A549 (cell line): Measurements from ENCODE around the gene PXT1. TPM values are rescaled to one million over a fixed set of nuclear protein-coding genes. Genes with fewer than 3 reads are reported as not detected.

Source experiments
- ATAC-seq, 2 experiments: fragments of 200-7000 bp in 1 of 2; fragments of >200 bp in 1 of 2; cut with Nextera tagmentation in 1 of 2; cut with Tn5 transposase in 1 of 2; 3 replicates each; pipeline versions ENCODE4 v1.8.0 to v1.9.1; 2018 to 2020; ENCODE audit warnings: mild to moderate bottlenecking in 1 of 2, moderate library complexity in 1 of 2
- CTCF ChIA-PET: fragments of 300-600 bp; sonication (Branson Sonifier 250); formaldehyde crosslinking; extraction: SDS; loops from one replicate; lab custom pipeline; 2021; ENCODE audit warnings: antibody characterized with exemption, inconsistent platforms; lab: Yijun Ruan, JAX
- POLR2A ChIA-PET: fragments of 350-600 bp; formaldehyde crosslinking; extraction: SDS; loops from one replicate; lab custom pipeline; 2021; ENCODE audit warnings: antibody characterized with exemption, inconsistent platforms; lab: Yijun Ruan, JAX
- DNase-seq, 2 experiments: peaks; one replicate each; pipeline versions ENCODE4 v3.0.0 to v3.0.0-alpha.2; 2011 to 2016; ENCODE audit warnings: low read depth in 1 of 2, low spot score in 1 of 2
- FAIRE-seq: peaks from 2 replicates; lab custom pipeline; 2011; peaks lifted over from hg19 to GRCh38; lab: Jason Lieb, UNC
- H3K27ac ChIP-seq, 2 experiments: fragments of >200 bp; sonication (Bioruptor Twin); formaldehyde crosslinking; 3 replicates each; pipeline ENCODE4 v1.5.1; 2016 to 2017
- H3K4me1 ChIP-seq: fragments of >200 bp; sonication (Bioruptor Twin); formaldehyde crosslinking; 3 replicates; pipeline ENCODE4 v1.6.1; 2016
- H3K4me2 ChIP-seq: fragments of >200 bp; sonication (Bioruptor Twin); formaldehyde crosslinking; 3 replicates; pipeline ENCODE4 v1.6.1; 2016
- H3K4me3 ChIP-seq: fragments of >200 bp; sonication (Bioruptor Twin); formaldehyde crosslinking; 3 replicates; pipeline ENCODE4 v1.5.1; 2016
- H3K9me3 ChIP-seq: fragments of >200 bp; sonication (Bioruptor Twin); formaldehyde crosslinking; 3 replicates; pipeline ENCODE4 v1.6.1; 2016
- BCL3 ChIP-seq: fragments of >200 bp; sonication (Bioruptor Twin); formaldehyde crosslinking; IDR thresholded peaks from 3 replicates; pipeline ENCODE4 v1.6.1; 2016
- CBX8 ChIP-seq: fragments of 200-600 bp; sonication (generic); IDR thresholded peaks from 2 replicates; pipeline ENCODE4 v1.6.1; 2016
- CHD4 ChIP-seq: fragments of 200-600 bp; sonication (generic); IDR thresholded peaks from 2 replicates; pipeline ENCODE4 v1.6.1; 2016; ENCODE audit warnings: antibody characterized with exemption, mild to moderate bottlenecking, borderline replicate concordance
- EHF ChIP-seq: fragments of 250-450 bp; sonication (Bioruptor Pico); IDR thresholded peaks from 2 replicates; pipeline ENCODE4 v1.5.0; 2020; ENCODE audit warnings: mild to moderate bottlenecking
- FOSB ChIP-seq: fragments of 250-450 bp; sonication (Bioruptor Pico); IDR thresholded peaks from 2 replicates; pipeline ENCODE4 v1.5.0; 2020; ENCODE audit warnings: mild to moderate bottlenecking, moderate library complexity
- FOSL2 ChIP-seq, 2 experiments: fragments of 450-650 bp in 1 of 2; fragments of >200 bp in 1 of 2; sonication (Bioruptor Twin) in 1 of 2; formaldehyde crosslinking; IDR thresholded peaks; 2 replicates each; pipeline versions ENCODE4 v1.5.0 to v1.6.1; 2016 to 2020; ENCODE audit warnings: mild to moderate bottlenecking in 1 of 2, moderate library complexity in 1 of 2
- GATA3 ChIP-seq: IDR thresholded peaks from 2 replicates; pipeline ENCODE4 v1.6.1; 2012; ENCODE audit warnings: borderline replicate concordance
- HEYL ChIP-seq: fragments of 250-450 bp; sonication (Bioruptor Pico); IDR thresholded peaks from 2 replicates; pipeline ENCODE4 v1.8.0; 2021; ENCODE audit warnings: mild to moderate bottlenecking, moderate library complexity
- HOXB5 ChIP-seq: fragments of 250-450 bp; sonication (Bioruptor Pico); IDR thresholded peaks from 2 replicates; pipeline ENCODE4 v1.5.0; 2020; ENCODE audit warnings: mild to moderate bottlenecking, moderate library complexity
- JUNB ChIP-seq: fragments of >200 bp; sonication (Bioruptor Twin); formaldehyde crosslinking; IDR thresholded peaks from 2 replicates; pipeline ENCODE4 v1.6.1; 2016
- KDM1A ChIP-seq: fragments of 200-600 bp; sonication (generic); IDR thresholded peaks from 2 replicates; pipeline ENCODE4 v1.6.1; 2016; ENCODE audit warnings: low read depth, mild to moderate bottlenecking
- KDM5A ChIP-seq: fragments of 200-600 bp; sonication (generic); IDR thresholded peaks from 2 replicates; pipeline ENCODE4 v1.6.1; 2016; ENCODE audit warnings: antibody characterized with exemption, mild to moderate bottlenecking
- MAZ ChIP-seq: fragments of 150-350 bp; IDR thresholded peaks from 2 replicates; pipeline ENCODE4 v1.6.1; 2014; ENCODE audit warnings: antibody characterized with exemption, low read depth, low read length, borderline replicate concordance
- NR3C1 ChIP-seq: fragments of >200 bp; sonication (Bioruptor Twin); formaldehyde crosslinking; IDR thresholded peaks from 3 replicates; pipeline ENCODE4 v1.6.1; 2017
- PHF8 ChIP-seq: fragments of 200-600 bp; sonication (generic); IDR thresholded peaks from 2 replicates; pipeline ENCODE4 v1.6.1; 2016; ENCODE audit warnings: low read depth, mild to moderate bottlenecking, antibody characterized with exemption, moderate library complexity, borderline replicate concordance
- RAD21 ChIP-seq, 2 experiments: fragments of >200 bp in 1 of 2; sonication (Bioruptor Twin) in 1 of 2; formaldehyde crosslinking in 1 of 2; IDR thresholded peaks in 1 of 2; conservative IDR thresholded peaks in 1 of 2; 2 replicates in 1 of 2; 3 replicates in 1 of 2; pipeline ENCODE4 v1.6.1; 2012 to 2018; ENCODE audit warnings: inconsistent platforms in 1 of 2
- RCOR1 ChIP-seq: fragments of 150-350 bp; IDR thresholded peaks from 2 replicates; pipeline ENCODE4 v1.6.1; 2014; ENCODE audit warnings: antibody characterized with exemption, low read length, low read depth
- RNF2 ChIP-seq: fragments of 200-600 bp; sonication (generic); IDR thresholded peaks from 2 replicates; pipeline ENCODE4 v1.6.1; 2016; ENCODE audit warnings: low read depth, mild to moderate bottlenecking, antibody characterized with exemption, moderate library complexity, borderline replicate concordance
- ZFP36 ChIP-seq: fragments of 450-650 bp; IDR thresholded peaks from 2 replicates; pipeline ENCODE4 v1.6.1; 2014; ENCODE audit warnings: borderline replicate concordance; ENCODE audit not compliant: partially characterized antibody
- ZSCAN20 ChIP-seq: fragments of 250-450 bp; sonication (Bioruptor Pico); IDR thresholded peaks from 2 replicates; pipeline ENCODE4 v1.8.0; 2022; ENCODE audit warnings: mild to moderate bottlenecking, moderate library complexity
- WGBS: methylation state at CpG from one replicate; pipeline ENCODE4 v1.1.6; 2017; ENCODE audit errors: missing lambda C conversion rate; 5-methylcytosine and 5-hydroxymethylcytosine counted together
- polyA plus RNA-seq, 4 experiments: library from polyadenylated mRNA; depleted of rRNA in 3 of 4; stranded (reverse); fragments of >200 nt; fragmentation: RNase III in 1 of 4; extraction: RNeasy Plus Mini Kit Qiagen cat#74134 plus additional on column Dnase treatment in 1 of 4; gene quantifications; 2 replicates in 3 of 4; 3 replicates in 1 of 4; pipeline ENCODE4 v1.2.3, GENCODE V29; 2011 to 2017
- TF ChIP-seq, protein P1 (sequence below): IDR thresholded peaks from 2 replicates; pipeline ENCODE4 v1.6.1; 2012; ENCODE audit warnings: low read depth, borderline replicate concordance
- TF ChIP-seq, protein P2 (sequence below): IDR thresholded peaks from 2 replicates; pipeline ENCODE4 v1.6.1; 2012
- TF ChIP-seq, protein P3 (sequence below): fragments of 450-650 bp; IDR thresholded peaks from 2 replicates; pipeline ENCODE4 v1.6.1; 2014; ENCODE audit warnings: antibody characterized with exemption
- TF ChIP-seq, protein P4 (sequence below): fragments of >200 bp; sonication (Bioruptor Twin); formaldehyde crosslinking; IDR thresholded peaks from 3 replicates; pipeline ENCODE4 v1.5.1; 2016
- TF ChIP-seq, protein P5 (sequence below): IDR thresholded peaks from 2 replicates; pipeline ENCODE4 v1.6.1; 2012

PXT1 gene
- polyA plus RNA-seq, 2 of the 4 experiments (the other 2 are of a cell fraction), result not detected

DNA sequence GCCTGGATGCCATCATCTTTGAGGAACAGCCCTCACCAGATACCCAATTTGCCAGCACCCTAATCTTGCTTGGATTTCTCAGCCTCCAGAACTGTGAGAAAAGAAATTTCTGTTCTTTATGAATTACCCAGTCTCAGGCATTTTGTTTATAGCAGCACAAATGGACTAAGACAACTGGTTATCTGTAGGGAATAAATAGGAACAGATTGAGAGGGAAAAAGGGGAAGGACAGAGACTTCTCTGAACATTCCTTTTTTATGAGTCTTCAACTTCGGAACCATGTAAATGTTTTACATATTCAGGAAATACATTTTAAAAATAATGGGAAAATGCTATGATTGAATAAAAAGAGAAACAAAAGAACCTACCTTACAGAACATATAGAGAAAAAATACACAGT lies 21.0 kb upstream of the PXT1 start:
- Histone ChIP-seq H3K4me2 (0 out of 3 replicates have a peak overlapping the region, but pooled peaks have one; percentile 8), H3K27ac (no peak overlapping the region), H3K4me1 (peaks cover 12% of the 10 kb centered on the region; the same call in 2 of the 3 replicates), H3K4me3 (no peak overlapping the region), H3K9me3 (no peaks in the 10 kb centered on the region)
- TF ChIP-seq, protein P1, sequence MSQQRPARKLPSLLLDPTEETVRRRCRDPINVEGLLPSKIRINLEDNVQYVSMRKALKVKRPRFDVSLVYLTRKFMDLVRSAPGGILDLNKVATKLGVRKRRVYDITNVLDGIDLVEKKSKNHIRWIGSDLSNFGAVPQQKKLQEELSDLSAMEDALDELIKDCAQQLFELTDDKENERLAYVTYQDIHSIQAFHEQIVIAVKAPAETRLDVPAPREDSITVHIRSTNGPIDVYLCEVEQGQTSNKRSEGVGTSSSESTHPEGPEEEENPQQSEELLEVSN, result no peak
- TF ChIP-seq FOSL2 (IDR thresholded peaks at IDR 0.05) (no peak), FOSL2 (CRISPR knock-in tag; IDR thresholded peaks at IDR 0.05) (no peak), ZSCAN20 (no peak), EHF (no peak), PHF8 (no peak), RNF2 (no peak), CBX8 (no peak), CHD4 (no peak), RAD21 (conservative IDR thresholded peaks at IDR 0.05 in 1 of 2, IDR thresholded peaks at IDR 0.05 in 1 of 2) (no peak)
- TF ChIP-seq, protein P2, sequence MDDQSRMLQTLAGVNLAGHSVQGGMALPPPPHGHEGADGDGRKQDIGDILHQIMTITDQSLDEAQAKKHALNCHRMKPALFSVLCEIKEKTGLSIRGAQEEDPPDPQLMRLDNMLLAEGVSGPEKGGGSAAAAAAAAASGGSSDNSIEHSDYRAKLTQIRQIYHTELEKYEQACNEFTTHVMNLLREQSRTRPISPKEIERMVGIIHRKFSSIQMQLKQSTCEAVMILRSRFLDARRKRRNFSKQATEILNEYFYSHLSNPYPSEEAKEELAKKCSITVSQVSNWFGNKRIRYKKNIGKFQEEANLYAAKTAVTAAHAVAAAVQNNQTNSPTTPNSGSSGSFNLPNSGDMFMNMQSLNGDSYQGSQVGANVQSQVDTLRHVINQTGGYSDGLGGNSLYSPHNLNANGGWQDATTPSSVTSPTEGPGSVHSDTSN, result no peak
- ChIA-PET CTCF (interaction anchor here (1.0 kb wide), 1 partner anchor 295 kb away, joined by 3 read pairs; no protein-coding TSS in a partner anchor), POLR2A (no interaction called here)
- FAIRE-seq (no peak), DNase-seq (no peak), ATAC-seq (no peak)
- WGBS, result 43% methylated on average over 1 of the region's 1 CpG

DNA sequence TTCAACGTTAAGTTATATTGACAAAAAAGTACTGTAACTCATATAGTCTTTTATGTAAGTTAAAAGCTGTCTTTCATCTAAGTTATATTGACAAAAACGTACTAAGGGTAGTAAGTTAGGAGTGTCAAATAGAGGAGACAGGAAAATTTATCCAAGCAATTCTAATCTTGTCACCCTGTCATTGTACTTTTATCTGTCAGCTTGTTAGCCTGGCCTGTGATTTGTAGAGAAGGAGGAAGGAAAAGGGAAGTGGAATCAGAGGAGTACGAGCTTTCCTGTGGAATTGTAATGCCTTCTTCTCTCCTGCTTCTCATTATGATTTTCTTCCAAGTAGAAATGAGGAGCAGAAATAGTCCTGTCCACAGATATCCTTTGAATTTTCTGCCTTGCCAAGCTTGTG lies 19.0 kb upstream of the PXT1 start:
- peaks cover 12% of the 10 kb centered on the region; the same call in 2 of the 3 replicates for H3K4me1 ChIP-seq
- H3K4me2 ChIP-seq, result no peak overlapping the region
- H3K27ac ChIP-seq, result no peak overlapping the region
- H3K9me3 ChIP-seq, result no peaks in the 10 kb centered on the region
- DNase-seq, result no peak
- no peak for FAIRE-seq
- ChIA-PET CTCF (interaction anchor here (0.6 to 1.3 kb wide), 2 partner anchors 12 to 48 kb away, joined by 3 read pairs; no protein-coding TSS in a partner anchor), POLR2A (interaction anchor here (0.5 kb wide), 1 partner anchor 135 kb away, joined by 4 read pairs; no protein-coding TSS in a partner anchor)
- 80% methylated on average over 3 of the region's 3 CpGs for WGBS
- H3K4me3 ChIP-seq, result no peak overlapping the region
- TF ChIP-seq, protein P2, result no peak
- TF ChIP-seq KDM5A, result no peak
- TF ChIP-seq, protein P3, sequence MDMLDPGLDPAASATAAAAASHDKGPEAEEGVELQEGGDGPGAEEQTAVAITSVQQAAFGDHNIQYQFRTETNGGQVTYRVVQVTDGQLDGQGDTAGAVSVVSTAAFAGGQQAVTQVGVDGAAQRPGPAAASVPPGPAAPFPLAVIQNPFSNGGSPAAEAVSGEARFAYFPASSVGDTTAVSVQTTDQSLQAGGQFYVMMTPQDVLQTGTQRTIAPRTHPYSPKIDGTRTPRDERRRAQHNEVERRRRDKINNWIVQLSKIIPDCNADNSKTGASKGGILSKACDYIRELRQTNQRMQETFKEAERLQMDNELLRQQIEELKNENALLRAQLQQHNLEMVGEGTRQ, result no peak
- no peak for TF ChIP-seq ZFP36
- TF ChIP-seq JUNB, result no peak
- no peak for TF ChIP-seq BCL3
- TF ChIP-seq HEYL (CRISPR knock-in tag), result no peak
- no peak for TF ChIP-seq KDM1A
- no peak for TF ChIP-seq GATA3
- TF ChIP-seq, all 56 proteins: peak for 0
- no peak for ATAC-seq

- FAIRE-seq (no peak), ATAC-seq (no peak), DNase-seq (no peak)
- Histone ChIP-seq H3K27ac (no peak overlapping the region), H3K4me1 (peaks cover 12% of the 10 kb centered on the region; the same call in 2 of the 3 replicates), H3K4me3 (no peak overlapping the region), H3K9me3 (no peaks in the 10 kb centered on the region), H3K4me2 (no peak overlapping the region)
- ChIA-PET CTCF (no interaction called here), POLR2A (no interaction called here)
- TF ChIP-seq, protein P3, result no peak
- TF ChIP-seq, protein P1, result no peak
- no peak for TF ChIP-seq CHD4
- no peak for TF ChIP-seq HOXB5 (CRISPR knock-in tag)
- TF ChIP-seq, protein P4, sequence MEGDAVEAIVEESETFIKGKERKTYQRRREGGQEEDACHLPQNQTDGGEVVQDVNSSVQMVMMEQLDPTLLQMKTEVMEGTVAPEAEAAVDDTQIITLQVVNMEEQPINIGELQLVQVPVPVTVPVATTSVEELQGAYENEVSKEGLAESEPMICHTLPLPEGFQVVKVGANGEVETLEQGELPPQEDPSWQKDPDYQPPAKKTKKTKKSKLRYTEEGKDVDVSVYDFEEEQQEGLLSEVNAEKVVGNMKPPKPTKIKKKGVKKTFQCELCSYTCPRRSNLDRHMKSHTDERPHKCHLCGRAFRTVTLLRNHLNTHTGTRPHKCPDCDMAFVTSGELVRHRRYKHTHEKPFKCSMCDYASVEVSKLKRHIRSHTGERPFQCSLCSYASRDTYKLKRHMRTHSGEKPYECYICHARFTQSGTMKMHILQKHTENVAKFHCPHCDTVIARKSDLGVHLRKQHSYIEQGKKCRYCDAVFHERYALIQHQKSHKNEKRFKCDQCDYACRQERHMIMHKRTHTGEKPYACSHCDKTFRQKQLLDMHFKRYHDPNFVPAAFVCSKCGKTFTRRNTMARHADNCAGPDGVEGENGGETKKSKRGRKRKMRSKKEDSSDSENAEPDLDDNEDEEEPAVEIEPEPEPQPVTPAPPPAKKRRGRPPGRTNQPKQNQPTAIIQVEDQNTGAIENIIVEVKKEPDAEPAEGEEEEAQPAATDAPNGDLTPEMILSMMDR, result no peak
- TF ChIP-seq, protein P5, sequence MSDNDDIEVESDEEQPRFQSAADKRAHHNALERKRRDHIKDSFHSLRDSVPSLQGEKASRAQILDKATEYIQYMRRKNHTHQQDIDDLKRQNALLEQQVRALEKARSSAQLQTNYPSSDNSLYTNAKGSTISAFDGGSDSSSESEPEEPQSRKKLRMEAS, result no peak
- TF ChIP-seq FOSB, result no peak
- TF ChIP-seq MAZ, result no peak
- TF ChIP-seq RCOR1, result no peak
- TF ChIP-seq GATA3, result no peak
- TF ChIP-seq NR3C1, result no peak
Observed at GRCh38 chr6:36460916-36461315, 18.3 kb upstream of the PXT1 start.
